GM21737 (cell line): Measurements from ENCODE around the gene MRPL1.
"Not testable (repeated sequence)": the region's sequence is repeated elsewhere in the genome, so short reads cannot be mapped to it uniquely, and the experiment has no call there.

ENCODE experiments used
- ATAC-seq: cut with Tn5 transposase; IDR thresholded peaks from one replicate; pipeline ENCODE4 v1.9.1; 2021; ENCODE audit warnings: mild to moderate bottlenecking, moderate library complexity; ENCODE audit not compliant: unreplicated experiment

MRPL1 gene

GRCh38 chr4:77849278-77849965, 13.2 kb upstream of the MRPL1 start:
- no peak for ATAC-seq

- peak; percentile 71 for ATAC-seq
Measured at GRCh38 chr4:77852892-77853495, 9.6 kb upstream of the MRPL1 start.

GRCh38 chr4:77854431-77855111, 8.1 kb upstream of the MRPL1 start:
- ATAC-seq, result no peak

- ATAC-seq, result no peak
Measured at GRCh38 chr4:77856152-77856551, 6.5 kb upstream of the MRPL1 start.

GRCh38 chr4:77859256-77859655, 3.4 kb upstream of the MRPL1 start:
- ATAC-seq, result no peak

- no peak for ATAC-seq
Measured at GRCh38 chr4:77861495-77861894, 1.1 kb upstream of the MRPL1 start.

- ATAC-seq, result not testable (repeated sequence)
Measured at GRCh38 chr4:77863341-77863740, 711 bp downstream of the MRPL1 start.

- ATAC-seq, result no peak
Measured at GRCh38 chr4:77865259-77865658, 2.6 kb downstream of the MRPL1 start.

GRCh38 chr4:77872723-77873445, 10.3 kb downstream of the MRPL1 start:
- no peak for ATAC-seq

GRCh38 chr4:77877167-77877566, 14.5 kb downstream of the MRPL1 start:
- no peak for ATAC-seq

GRCh38 chr4:77877771-77878565, 15.3 kb downstream of the MRPL1 start:
- ATAC-seq, result no peak

- no peak for ATAC-seq
Measured at GRCh38 chr4:77880784-77881183, 18.2 kb downstream of the MRPL1 start.

- ATAC-seq, result no peak
Measured at GRCh38 chr4:77881460-77882295, 19.0 kb downstream of the MRPL1 start.

GRCh38 chr4:77893451-77893850, 30.8 kb downstream of the MRPL1 start:
- ATAC-seq, result no peak

- ATAC-seq, result no peak
Measured at GRCh38 chr4:77899607-77900006, 37.0 kb downstream of the MRPL1 start.

GRCh38 chr4:77903186-77903585, 40.6 kb downstream of the MRPL1 start:
- no peak for ATAC-seq

- no peak for ATAC-seq
Measured at GRCh38 chr4:77905651-77906263, 43.1 kb downstream of the MRPL1 start.

- no peak for ATAC-seq
Measured at GRCh38 chr4:77910676-77911075, 48.0 kb downstream of the MRPL1 start.

- no peak for ATAC-seq
Measured at GRCh38 chr4:77911091-77911490, 48.5 kb downstream of the MRPL1 start.
